ENCODE data around the gene APBB1IP. TPM values are rescaled to one million over a fixed set of nuclear protein-coding genes. Genes with fewer than 3 reads are reported as not detected.
A peak's percentile ranks its signal among the peaks of the same experiment; 100 is the strongest.
"Not testable (repeated sequence)": the region's sequence is repeated elsewhere in the genome, so short reads cannot be mapped to it uniquely, and the experiment has no call there.

The APBB1IP gene
- total RNA-seq, 4 donors from 2014 or later = 1.0 to 4.5 (median 2.7) TPM

GRCh38 chr10:26606389-26606877, 168.3 kb downstream of the APBB1IP start:
- peak in 1 of 2 donors; percentile 31 for TF ChIP-seq CTCF (IDR thresholded peaks at IDR 0.05)
- WGBS = 60% methylated on average over 4 of the region's 4 CpGs
- DNase-seq (ENCODE audit: low spot score in 2 of 2); H3K9me3 ChIP-seq; H3K4me1 ChIP-seq; H3K27ac ChIP-seq; H3K4me3 ChIP-seq; H3K27me3 ChIP-seq; H3K36me3 ChIP-seq: not testable (repeated sequence)

GRCh38 chr10:26612151-26612915, 174.2 kb downstream of the APBB1IP start:
- peaks cover 2% of the 10 kb centered on the region for H3K27me3 ChIP-seq
- no peaks in the 10 kb centered on the region for H3K36me3 ChIP-seq
- WGBS = 66% methylated on average over 5 of the region's 5 CpGs
- no peaks in the 10 kb centered on the region for H3K9me3 ChIP-seq
- DNase-seq (ENCODE audit: low spot score in 2 of 2) = no peak
- H3K27ac ChIP-seq = no peak overlapping the region
- no peak for TF ChIP-seq CTCF (IDR thresholded peaks at IDR 0.05)
- TF ChIP-seq POLR2A (IDR thresholded peaks at IDR 0.05) = no peak
- no peak for TF ChIP-seq POLR2AphosphoS5 (IDR thresholded peaks at IDR 0.05)
- no peaks in the 10 kb centered on the region for H3K4me1 ChIP-seq
- no peak overlapping the region for H3K4me3 ChIP-seq

Other genes starting within 250 kb of the APBB1IP start
- not detected for gene GAD2, start 221.6 kb upstream of the APBB1IP start, total RNA-seq